Fibroblast of skin of left biceps (primary cell): ENCODE data around the gene TMEM204.
A peak's percentile ranks its signal among the peaks of the same experiment; 100 is the strongest.

Source experiments
- DNase-seq, 2 experiments: peaks; one replicate each; pipeline ENCODE4 v3.0.0-alpha.2; 2013; ENCODE audit warnings: low read depth in 2 of 2

The TMEM204 gene

DNA sequence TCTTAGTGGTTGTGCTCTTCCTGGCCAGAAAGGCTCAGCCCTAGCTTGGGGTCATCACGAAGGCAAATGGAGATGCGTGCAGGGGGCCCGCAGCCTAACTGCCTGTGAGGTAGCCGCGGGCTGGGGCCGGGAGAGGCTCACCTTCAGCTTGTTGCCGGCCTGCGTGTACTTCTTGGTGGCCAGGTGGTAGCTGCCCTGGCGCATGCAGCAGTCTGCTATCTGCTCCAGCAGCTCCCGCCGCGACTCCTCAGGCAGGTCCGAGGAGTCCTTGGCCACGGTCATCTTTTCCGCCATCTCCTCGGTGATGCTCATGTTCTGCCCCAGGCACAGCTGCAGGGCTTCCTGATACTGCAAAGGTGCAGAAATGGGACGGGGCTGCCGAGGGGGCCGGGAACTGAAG, 13.0 kb upstream of the TMEM204 start:
- no peak for DNase-seq

DNA sequence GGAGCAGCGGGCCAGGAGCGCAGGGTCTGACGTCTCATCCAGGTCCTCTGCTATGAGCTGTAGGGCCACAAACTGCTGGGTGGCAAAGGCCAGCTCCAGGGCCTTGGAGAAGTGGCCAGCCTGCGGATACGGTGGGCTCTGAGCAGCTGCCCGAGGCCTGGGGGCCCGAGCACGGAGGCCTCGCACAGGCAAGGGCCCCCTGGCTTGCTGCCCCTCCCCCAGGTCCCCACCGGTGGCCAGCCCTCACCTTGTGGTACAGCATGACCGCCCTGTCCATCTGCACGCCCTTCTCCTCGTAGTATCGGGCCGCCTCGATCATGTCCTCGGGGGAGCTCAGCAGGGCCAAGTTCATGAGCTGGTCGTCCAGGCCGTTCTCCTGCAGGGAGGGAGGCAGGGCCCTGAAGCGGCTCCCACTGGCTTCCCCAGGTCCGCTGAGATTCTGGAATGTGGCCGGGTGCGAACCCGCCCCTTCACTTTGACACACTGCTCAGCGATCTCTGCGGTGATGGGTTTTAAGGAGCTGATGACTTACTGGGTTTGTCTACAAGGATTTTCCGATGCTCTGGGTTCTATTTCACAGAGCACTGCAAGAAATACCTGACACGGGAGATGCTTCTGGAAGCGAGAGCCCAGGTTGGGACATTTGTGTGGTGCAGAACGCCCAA, 9.8 kb upstream of the TMEM204 start:
- DNase-seq, result no peak

DNA sequence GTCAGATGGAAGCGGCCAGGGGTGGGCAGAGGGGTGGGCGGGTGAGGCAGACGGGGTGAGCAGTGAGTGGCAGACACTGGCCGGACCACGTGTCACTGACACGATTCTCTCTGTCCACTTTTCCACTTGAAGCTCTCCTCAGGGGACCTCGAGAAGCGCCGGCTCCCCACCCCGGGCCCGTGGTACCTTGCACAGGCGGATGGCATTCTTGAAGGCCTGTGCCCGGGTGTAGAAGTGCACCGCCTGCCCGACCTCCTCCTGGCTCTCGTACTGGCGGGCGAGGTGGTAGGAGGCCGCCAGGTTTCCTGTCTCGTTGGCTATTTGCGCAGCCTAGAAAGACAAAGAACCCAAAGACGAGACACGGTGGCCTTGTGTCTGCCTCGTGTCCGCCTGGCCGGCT, 9.1 kb upstream of the TMEM204 start:
- no peak for DNase-seq

DNA sequence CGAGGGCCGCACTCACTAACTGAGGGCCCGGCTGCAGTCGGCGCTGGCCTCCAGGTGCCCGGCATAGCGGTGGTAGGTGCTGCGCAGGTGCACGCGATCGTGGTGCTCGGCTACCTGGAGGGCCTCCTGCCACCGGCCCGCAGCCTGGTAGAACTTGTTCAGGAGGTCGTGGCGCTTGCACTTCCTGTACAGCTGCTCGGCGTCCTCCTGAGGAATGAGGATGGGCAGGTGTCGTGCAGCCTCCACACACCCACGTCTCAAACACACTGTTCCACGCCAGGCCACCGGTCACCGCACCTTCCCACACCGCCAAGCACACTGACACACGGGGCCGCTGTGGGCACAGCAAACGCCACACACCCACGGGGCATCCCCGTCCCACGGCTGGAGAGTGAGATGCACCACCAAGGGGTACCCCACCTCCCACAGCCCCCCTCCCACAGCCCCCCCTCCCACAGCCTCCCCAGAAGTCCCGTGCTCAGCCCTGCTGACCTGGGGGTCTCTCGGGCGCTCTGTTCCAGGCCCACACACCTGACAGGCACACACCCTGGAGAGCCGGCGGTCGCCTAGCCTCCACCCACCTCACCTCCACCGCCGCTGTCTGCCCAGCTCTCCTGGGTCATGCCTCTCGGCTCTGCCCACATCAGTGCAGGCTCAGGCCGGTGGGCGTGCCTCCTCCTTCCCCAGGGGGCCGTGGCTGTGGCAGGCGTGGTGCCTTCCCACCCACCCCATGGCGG, 7.4 kb upstream of the TMEM204 start:
- DNase-seq, result no peak

DNA sequence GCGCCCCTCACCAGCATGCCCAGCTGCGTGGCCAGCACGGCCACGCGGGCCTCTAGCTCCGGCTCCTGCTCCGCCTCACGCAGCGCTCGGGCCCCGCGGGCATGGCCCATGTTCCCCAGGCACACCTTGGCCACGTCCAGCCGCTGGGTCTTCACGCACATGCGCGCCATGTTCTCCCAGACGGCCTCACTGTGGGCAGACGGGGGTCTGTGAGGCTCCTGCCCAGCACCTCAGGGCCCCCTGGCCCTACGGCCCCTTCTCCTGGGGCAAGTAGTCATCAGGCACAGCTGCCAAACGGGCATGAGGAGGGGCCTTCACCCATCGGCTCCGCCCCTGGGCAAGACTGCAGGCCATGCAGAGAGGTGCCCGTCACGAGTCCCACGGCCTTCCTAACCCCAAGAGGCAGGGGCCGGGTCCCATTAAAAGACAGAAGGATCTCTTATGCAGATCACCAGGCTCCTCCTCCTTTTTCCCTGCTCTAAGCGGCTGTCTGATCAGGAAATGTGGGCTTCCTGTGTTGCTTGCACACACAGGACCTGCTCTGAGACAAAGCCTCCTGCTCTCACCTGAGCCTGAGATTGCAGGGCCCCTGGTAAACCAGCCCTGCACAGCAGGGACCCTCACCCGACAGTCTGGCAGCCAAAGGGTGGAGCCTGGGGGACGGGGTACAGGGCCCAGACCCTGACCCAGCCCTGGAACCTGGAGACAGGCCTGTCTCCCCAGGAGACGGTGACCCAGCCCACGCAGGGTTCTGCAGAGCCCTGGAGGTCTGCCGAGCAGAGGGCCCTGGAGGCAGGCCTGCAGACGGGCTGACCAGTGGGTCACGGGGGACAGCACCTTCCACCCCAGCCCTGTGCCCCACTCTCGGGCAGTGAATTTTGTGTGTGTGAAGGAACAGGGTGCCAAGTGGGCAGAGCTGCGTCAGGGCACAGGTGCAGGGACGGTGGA, 6.6 kb upstream of the TMEM204 start:
- no peak for DNase-seq

DNA sequence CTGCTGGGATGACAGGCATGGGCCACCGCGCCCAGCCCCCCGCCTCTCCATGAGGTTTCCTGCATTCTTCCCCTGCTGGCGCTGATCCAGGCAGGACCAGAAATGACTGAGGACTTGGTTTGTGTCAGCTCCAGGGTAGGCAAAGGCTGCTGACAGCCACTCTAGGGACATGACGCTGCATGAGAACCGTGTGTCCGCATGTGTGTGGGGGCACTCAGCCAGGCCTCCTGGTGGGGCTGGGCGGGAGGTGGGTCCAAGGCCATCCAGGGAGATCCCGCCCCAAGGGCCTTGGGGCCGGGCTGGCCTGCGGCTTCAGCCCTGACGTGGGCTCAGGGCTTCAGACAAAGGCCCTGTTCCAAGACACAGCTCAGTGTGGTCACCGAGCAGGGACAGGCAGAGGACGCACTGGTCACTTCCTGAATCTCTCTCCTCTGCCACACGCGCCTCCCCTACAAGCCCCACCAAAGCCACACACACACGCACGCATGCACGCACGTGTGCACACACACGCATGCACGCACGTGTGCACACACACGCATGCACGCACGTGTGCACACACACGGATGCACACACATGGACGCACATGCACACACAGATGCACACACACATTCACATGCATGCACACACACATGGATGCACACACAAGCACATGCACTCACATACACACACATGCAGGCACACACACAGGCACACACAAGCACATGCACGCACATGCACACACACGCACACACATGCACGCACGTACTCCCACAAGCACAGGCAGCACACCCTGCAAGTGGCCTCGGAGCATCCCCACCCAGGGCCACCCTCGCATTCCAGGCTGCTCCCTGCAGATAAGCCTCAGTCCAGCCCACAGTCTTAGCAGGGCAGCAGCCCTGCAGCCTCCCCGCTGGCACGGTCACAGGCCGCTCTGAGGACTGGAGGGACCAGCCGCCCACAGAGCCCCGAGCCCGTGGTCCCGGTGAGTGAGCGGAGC, 5.3 kb upstream of the TMEM204 start:
- no peak for DNase-seq

DNA sequence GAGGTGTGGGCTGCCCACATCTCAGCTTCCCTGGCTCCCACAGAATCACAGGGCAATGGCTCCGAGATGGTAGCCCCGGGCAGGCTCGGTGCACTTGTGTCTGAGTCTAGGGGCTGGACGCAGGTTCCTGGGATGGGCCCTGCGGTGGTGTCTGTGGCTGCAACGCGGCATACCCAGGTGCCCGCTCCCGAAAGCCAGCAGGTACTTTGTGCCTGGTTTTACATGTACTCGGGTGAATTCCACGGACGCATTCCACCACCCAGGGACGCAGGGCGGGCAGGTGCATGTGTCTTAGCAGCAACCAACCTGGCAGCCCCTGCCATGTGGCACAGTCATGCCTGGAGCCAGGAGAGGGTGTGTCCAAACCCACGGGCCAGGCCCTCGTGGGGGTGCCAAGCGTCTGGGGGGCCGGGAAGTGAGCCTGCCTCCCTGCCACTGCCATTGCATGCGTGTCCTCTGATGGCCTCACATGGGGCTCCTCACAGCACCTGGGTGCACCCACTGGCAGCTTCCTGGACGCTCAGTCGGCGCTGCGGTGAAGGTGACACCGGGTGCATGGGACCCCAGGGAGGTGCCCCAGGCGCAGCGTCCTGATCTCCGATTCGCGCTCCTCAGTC, 4.4 kb upstream of the TMEM204 start:
- no peak for DNase-seq

DNA sequence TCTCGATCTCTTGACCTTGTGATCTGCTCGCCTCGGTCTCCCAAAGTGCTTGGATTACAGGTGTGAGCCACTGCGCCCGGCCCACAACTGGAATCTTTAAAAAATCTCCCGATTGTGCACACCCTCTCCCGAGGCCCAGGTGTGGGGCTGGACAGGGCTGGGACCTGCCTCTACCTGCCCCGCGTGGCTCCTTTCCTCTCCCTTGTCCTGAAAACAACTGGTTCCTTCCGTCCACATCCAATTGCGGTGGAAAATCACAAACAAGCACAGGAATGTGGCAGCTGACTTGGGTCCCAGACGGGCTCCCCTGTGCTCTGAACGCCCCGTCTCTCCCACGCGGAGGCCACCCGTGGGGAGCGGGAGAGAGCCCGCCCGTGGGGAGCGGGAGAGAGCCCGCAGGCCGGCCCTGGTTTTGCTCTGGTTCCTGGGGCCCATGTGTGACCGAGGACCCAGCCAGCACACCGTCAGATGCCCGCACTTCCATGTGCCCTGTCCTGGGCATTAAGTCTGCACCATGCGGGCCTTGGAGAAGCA, 3.0 kb upstream of the TMEM204 start:
- DNase-seq, result no peak

DNA sequence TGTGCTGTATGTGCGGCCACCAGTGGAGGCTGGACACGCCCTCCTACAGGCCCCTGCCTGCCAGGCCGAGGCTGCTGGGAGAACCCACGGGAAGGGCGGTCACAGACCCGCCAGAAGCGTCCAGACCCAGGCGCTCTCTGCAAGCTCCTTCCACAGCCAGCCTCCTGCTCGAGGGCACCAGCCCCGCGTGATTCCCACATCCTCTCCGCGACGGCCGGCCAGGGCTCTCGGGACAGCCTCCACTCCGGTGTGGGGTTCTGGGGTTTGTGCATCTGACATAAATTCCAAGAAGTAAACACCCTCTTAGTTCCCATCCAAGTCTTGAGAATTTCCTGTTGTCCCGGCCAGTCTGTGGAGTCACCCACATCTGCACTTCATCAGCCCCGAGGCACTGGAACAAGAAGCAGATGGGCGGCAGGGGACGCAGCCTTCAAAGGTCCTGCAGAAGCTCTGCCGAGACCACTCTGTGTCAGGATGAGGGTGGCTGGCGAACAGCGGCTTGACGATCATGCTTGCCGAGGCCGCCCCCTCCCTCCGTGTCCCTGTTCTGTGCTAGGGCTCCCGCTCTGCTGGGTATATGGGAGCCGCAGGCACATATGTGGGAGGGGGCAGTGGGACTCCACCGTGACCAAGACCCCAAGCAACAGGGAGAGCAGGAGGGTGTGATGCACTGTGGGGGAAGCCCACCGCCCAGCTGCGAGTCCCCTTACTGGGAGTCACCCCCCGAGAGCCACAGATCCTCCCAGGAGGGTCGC, 2.4 kb upstream of the TMEM204 start:
- DNase-seq, result peak; percentile 65 to 71

DNA sequence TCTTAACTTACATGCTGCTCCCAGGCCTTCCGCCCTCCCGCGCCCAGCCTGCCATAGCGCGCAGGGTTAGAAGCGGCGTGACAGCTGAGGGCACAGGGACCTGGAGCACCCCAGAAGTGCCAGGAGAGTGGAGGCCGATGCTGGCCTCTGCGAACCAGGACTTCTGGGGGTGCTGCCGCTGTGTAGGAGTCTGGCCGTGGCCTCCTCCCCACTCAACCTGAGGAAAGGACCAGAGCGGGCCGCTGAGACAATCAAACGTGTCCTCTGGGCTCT, 1.9 kb upstream of the TMEM204 start:
- DNase-seq, result no peak

DNA sequence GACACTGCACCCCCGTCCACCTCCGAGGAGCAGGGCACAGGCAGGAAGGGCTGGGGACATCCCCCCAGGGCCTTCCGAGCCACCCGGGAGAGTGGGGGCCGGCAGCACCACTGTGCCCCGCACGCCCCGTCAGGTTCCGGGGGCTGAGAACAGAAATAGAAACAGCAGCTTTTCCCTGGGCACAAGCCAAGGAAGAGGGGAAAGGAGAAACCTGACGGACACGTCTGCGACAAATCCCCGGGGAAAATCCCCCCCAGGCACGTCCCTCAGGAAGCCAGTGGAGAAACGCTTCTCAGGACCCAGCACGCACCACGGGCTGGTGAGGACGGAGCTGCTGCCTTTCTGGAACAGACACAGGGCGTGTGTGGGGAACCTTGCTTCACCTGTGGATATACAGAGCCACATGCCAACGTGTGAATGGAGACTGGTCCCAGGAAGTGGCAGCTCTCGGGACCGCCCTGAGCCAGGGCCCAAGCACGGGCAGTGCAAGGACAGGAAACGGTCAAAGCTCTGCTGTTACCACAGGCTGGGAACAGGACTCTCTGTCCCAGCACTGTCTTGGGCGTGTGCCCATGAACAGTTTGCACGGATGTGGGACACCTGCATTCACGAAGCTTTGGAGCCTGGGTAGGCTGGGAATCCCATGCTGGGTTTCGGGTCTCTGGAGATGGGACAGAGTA, 1.2 kb upstream of the TMEM204 start:
- DNase-seq, result no peak

DNA sequence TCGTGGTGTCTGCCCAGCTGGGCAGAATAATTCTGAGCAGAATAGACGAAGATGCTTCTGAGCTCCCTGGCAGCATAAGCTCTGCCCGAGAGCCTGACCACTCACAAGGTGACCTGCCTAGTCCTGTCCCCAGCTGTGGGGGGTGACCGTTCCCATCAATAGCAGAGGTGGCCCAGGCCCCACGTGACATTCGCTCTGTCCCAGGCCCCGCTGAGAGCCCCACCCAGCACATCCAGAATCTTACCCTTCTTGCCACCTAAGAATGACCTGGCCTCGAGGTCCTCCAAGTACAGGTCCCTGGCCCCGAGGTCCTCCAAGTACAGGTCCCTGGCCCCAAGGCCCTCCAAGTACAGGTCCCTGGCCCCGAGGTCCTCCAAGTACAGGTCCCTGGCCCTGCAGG, 695 bp upstream of the TMEM204 start:
- DNase-seq, result no peak

DNA sequence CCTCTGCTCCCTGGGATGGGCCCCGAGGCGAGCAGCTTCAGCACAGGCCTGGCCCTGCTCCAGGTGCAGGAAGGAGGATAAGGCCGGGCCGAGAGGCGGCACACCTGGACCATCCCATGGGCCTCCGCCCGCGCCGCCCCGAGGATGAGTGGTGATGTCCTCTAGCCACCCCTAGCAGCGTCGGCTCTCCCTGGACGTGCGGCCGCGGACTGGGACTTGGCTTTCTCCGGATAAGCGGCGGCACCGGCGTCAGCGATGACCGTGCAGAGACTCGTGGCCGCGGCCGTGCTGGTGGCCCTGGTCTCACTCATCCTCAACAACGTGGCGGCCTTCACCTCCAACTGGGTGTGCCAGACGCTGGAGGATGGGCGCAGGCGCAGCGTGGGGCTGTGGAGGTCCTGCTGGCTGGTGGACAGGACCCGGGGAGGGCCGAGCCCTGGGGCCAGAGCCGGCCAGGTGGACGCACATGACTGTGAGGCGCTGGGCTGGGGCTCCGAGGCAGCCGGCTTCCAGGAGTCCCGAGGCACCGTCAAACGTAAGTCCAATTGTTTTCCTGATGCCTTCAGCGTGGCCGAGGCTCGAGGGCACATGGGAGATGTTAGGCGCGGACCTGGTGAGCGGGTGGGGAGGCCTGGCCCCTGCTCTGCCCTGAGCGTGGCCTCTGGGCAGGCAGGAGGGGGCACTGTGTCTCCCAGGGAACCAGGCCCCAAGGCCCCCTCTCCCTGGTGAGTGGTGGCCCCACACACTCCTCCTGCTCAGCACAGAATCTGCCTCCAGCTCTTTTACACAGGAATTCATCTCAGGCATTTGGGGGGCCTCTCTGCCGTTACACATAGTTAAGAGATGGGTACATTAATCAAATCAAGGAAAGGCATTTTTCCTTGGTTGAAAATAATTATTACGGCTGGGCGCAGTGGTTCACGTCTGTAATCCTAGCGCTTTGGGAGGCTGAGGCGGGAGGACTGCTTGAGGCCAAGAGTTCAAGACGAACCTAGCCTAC, 855 bp downstream of the TMEM204 start:
- DNase-seq, result peak in 1 of 2 experiments; percentile 19

DNA sequence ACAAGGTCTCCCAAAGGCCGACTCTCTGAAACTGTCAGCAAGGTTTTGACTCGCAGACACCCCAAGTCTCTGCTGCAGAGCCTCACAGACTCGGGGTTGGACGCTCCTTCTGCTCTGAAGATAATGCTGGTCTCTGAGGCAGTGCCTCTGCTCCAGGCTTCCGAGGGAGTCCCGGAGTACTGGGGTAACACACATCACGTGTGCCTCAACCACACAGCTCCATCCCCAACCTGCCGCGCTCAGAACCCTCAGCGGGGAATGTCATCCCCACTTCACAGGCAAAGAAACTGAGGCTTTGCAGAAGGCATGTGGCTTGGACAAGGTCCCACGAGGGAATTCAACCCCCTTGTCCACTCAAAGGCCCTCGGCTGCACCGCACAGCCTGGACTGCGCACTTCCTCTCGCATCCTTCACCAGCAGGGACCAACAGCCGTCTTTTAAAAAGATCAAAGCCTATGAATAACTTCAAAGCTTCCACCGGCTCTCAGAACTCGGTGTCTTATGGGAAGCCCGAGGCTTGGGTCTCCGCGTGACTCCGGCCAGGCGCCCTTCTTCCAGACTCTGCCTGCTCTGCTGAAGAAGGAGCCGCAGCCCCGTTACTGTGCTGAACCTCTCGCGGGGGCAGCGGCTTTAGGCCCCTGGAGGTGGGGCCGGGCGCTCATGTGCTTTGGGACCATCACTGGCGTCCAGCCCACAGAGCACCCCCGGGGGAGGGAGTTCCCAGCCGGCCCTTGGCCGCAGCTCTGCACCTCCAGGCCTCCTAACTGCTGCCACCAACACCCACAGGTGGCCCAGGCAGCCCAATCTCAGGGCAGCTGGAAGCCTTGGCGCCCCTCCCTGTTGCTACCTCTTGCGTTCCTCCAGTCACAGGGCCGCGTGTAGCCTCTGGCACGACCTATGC, 2.2 kb downstream of the TMEM204 start:
- DNase-seq, result no peak

DNA sequence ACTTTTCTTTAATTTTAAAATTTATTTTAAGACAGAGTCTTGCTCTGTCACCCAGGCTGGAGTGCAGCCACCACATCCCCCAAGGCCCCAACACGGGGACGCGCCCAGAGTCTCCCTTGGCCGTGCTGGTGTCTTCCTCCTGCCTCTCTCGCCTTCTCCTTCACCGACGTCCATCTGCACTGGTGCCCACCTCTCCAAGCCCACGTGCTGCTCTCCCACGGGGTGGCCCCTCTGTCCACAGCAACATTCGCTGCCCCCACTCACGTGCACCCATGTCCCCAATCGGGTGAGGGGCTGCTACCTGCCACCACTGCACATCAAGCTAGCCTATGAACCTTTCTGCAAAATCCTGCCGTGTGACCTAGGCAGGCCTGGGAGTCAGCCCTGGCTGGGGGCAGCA, 3.1 kb downstream of the TMEM204 start:
- DNase-seq, result no peak

DNA sequence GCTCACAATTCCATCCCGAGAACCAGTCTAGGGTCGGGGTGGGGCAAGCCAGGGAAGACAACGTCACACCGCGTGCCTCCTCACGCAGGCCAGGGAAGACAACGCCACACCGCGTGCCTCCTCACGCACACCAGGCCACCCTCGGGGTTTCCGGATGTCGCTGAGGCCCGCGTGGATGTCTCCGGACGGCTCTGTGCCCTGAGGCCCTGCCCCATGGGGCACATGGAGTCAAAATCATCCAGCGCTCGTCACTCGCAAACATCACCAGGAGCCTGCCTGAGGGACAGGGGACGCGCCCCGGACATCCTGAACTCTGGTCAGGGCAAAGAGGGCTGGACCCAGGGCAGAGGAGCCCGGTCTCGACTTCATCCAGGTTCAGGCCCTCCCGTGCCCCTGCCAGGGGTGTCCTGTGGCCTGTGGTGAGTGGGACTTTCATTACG, 3.7 kb downstream of the TMEM204 start:
- no peak for DNase-seq

DNA sequence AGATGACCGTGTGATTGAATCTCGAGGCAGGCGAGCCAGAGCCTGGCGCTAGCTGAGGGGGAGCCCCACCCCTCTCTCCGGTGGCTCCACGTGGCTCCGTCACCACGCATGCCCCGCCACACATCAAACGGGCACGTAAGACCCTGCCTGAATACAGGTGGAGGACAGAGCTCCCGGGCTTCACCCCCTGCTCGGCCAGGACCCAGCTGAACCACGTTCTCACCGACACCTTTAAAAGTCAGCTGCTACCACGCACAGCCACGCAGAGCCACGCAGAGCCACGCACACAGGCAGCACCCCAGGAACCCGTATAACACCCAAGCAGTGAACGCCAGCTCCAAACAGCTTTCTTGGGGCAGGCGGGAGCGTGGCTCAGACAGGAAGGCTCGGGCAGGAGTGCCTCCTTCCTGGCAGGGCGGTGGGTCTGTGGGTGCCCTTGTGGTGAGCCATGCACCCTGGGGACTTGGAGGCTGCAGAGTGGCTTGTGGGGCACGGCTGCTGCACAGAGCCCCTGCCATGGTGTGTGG, 4.4 kb downstream of the TMEM204 start:
- DNase-seq, result no peak
